ENCODE measurements around the gene DIDO1. TPM values are rescaled to one million over a fixed set of nuclear protein-coding genes. Genes with fewer than 3 reads are reported as not detected.

DIDO1 gene
- total RNA-seq, 1 experiment from 2014 or later = 85.9 TPM

DNA sequence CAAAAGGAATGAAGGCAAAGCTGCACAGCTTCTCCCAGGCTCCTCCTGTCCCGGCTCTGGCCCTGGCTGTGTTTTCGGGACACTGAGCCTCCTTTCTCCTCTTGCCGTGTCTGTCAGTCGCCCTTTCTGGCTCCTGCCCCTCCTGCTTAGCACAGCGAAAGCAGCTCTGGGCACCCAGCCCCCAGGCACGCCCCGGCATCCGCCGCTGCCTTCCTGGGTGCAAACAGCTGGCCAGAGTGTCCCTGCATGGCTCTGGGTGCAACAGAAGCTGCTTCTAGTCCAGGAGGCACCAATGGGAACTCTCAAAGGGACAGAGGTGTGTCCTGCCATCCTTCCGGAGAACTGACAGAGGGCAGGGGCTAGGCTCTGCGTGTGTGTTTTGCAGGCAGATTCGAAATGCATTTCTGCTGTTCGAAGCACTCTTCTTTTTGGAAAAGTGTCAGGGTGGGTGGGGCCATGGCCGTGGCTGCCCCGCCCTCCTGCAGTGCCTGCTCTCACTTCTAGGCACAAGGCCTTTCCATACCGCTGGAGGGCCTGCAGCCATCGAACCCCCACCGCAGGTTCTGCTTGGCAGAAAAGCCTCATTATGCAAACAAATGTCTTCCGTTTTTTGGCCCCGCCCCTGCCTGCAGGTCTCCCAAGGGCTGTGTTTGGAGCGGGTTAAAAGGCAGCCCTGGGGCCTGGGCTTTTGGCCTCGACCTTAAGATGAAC is 93.9 kb downstream of the DIDO1 start:
- peak overlapping the region in 1 of 2 experiments; percentile 69; a peak in 3 of 5 replicates for H3K4me3 Mint-ChIP-seq
- H2AFZ ChIP-seq (ENCODE audit: low read length) = no peak overlapping the region

More for the DNA sequence above, 93.9 kb downstream of the DIDO1 start:
- H2BK15ac ChIP-seq (ENCODE audit: low read depth, low read length) = no peak overlapping the region
- H2AK5ac ChIP-seq (ENCODE audit: insufficient read length, low read length) = no peak overlapping the region
- Mint-ChIP-seq H3K27me3 (ENCODE audit: low read depth) (no peaks in the 10 kb centered on the region), H3K27ac (peak overlapping the region; percentile 85 to 89 (median 85); a peak in 5 of 7 replicates), H3K36me3 (ENCODE audit: insufficient read depth in 1 of 3, low read depth in 3 of 3) (peaks cover 2 to 46% (median 26%) of the 10 kb centered on the region in 3 experiments; a peak in 5 of 7 replicates), H3K9me3 (0 out of 5 replicates have a peak, but pooled peaks cover 0 to 3% of the 10 kb centered on the region in 2 experiments), H3K4me1 (peaks cover 12 to 25% of the 10 kb centered on the region in 2 experiments)
- no peaks in the 10 kb centered on the region for H3K79me2 ChIP-seq (ENCODE audit: insufficient read depth, low read length)
- H3K4me1 ChIP-seq (ENCODE audit: insufficient read depth, low read length) = peaks cover 2% of the 10 kb centered on the region; the same call in 1 of the 2 replicates
- no peak overlapping the region for H2BK5ac ChIP-seq (ENCODE audit: insufficient read length, low read length)
- H3K23ac ChIP-seq (ENCODE audit: insufficient read length, low read depth, low read length) = no peak overlapping the region
- TF ChIP-seq, protein P1, sequence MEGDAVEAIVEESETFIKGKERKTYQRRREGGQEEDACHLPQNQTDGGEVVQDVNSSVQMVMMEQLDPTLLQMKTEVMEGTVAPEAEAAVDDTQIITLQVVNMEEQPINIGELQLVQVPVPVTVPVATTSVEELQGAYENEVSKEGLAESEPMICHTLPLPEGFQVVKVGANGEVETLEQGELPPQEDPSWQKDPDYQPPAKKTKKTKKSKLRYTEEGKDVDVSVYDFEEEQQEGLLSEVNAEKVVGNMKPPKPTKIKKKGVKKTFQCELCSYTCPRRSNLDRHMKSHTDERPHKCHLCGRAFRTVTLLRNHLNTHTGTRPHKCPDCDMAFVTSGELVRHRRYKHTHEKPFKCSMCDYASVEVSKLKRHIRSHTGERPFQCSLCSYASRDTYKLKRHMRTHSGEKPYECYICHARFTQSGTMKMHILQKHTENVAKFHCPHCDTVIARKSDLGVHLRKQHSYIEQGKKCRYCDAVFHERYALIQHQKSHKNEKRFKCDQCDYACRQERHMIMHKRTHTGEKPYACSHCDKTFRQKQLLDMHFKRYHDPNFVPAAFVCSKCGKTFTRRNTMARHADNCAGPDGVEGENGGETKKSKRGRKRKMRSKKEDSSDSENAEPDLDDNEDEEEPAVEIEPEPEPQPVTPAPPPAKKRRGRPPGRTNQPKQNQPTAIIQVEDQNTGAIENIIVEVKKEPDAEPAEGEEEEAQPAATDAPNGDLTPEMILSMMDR (conservative IDR thresholded peaks at IDR 0.05) = no peak
- peak overlapping the region; percentile 11 for H3K4me2 ChIP-seq (ENCODE audit: insufficient read depth, insufficient read length, low read length)
- no peaks in the 10 kb centered on the region for H4K20me1 ChIP-seq (ENCODE audit: control insufficient read depth, insufficient read depth, insufficient read length)
- H3K23me2 ChIP-seq (ENCODE audit: insufficient read length, low read depth, low read length, poor library complexity, severe bottlenecking) = no peaks in the 10 kb centered on the region
- no peak overlapping the region for H3K4ac ChIP-seq (ENCODE audit: low read depth, low read length)
- WGBS (ENCODE audit: extremely low coverage, insufficient read length, low lambda C conversion rate) = no CpG with 5 or more reads among the region's 22 CpGs
- H3K14ac ChIP-seq (ENCODE audit: insufficient read depth, low read length) = no peak overlapping the region
- no peak overlapping the region for H3K18ac ChIP-seq (ENCODE audit: insufficient read length, low read depth, low read length)
- H3K56ac ChIP-seq (ENCODE audit: insufficient read length, low read depth, low read length) = no peak overlapping the region
- peak; percentile 91 for DNase-seq
- no peak overlapping the region for H4K91ac ChIP-seq (ENCODE audit: insufficient read length, low read depth, low read length)
- H4K8ac ChIP-seq (replicated peaks; ENCODE audit: insufficient read length, low read depth, low read length) = no peak overlapping the region
- H4K5ac ChIP-seq (ENCODE audit: insufficient read length, low read depth, low read length) = no peak overlapping the region
- H2BK12ac ChIP-seq (ENCODE audit: insufficient read length, low read depth, low read length) = no peak overlapping the region
- H3K27me3 ChIP-seq (ENCODE audit: insufficient read depth, low read length) = no peaks in the 10 kb centered on the region
- no peaks in the 10 kb centered on the region for H3K79me1 ChIP-seq (ENCODE audit: insufficient read depth, low read depth, low read length, poor library complexity, severe bottlenecking)
- no peaks in the 10 kb centered on the region for H3K9me3 ChIP-seq (ENCODE audit: control insufficient read depth, low read depth, low read length)
- no peak overlapping the region for H3K27ac ChIP-seq (ENCODE audit: insufficient read length, low read depth, low read length)
- no peak overlapping the region for H3T11ph ChIP-seq (ENCODE audit: low read length)
- H2BK120ac ChIP-seq (ENCODE audit: low read depth, low read length, poor library complexity, severe bottlenecking) = no peak overlapping the region
- H2BK20ac ChIP-seq (ENCODE audit: low read depth, low read length, poor library complexity, severe bottlenecking) = no peak overlapping the region
- H3K9ac ChIP-seq (ENCODE audit: extremely low read depth, insufficient read length, low read length) = no peak overlapping the region
